ENCODE results near the gene TEX53. TPM values are rescaled to one million over a fixed set of nuclear protein-coding genes. Genes with fewer than 3 reads are reported as not detected.

The TEX53 gene
- total and polyA plus RNA-seq, 2 experiments from 2014 or later: 0.44 TPM; not detected in 1

DNA sequence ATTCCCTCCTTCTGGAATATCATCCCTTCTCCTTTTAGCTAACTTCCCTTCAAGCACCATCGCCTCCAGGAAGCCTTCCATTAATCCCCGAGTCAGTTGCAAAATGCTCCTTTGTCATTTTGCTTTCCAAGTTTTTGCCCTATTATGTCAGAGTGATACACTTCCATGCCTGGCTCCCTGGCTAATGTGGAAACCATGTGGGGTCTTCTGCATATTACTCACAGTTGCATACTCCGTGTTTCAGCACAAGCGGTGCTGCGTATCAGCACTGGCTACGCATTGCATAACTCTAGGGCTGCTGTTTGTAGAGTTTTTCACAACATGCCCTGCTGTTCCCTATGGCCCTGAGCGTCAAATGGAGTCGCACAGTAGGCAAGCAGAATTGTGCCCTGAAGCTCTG lies 1.9 kb downstream of the TEX53 start:
- peak; percentile 21 for DNase-seq (ENCODE audit: low spot score)
- WGBS (ENCODE audit: low lambda C conversion rate, missing lambda C conversion rate): 85% methylated on average over 8 of the region's 8 CpGs

GRCh38 chr9:114653556-114654159 lies 3.9 kb downstream of the TEX53 start:
- Histone ChIP-seq H3K4me2 (no peak overlapping the region), H3K4me3 (no peak overlapping the region), H3K9me3 (ENCODE audit: low read depth) (no peaks in the 10 kb centered on the region), H4K20me1 (ENCODE audit: insufficient read depth, poor library complexity, severe bottlenecking) (no peaks in the 10 kb centered on the region), H3K4me1 (ENCODE audit: insufficient read depth) (no peaks in the 10 kb centered on the region), H3K27me3 (no peaks in the 10 kb centered on the region), H2AFZ (no peak overlapping the region), H3K27ac (no peak overlapping the region), H3K9me2 (replicated peaks; ENCODE audit: insufficient read depth) (no peaks in the 10 kb centered on the region), H3K79me2 (no peaks in the 10 kb centered on the region), H3K36me3 (replicated peaks; ENCODE audit: insufficient read depth, low read depth) (no peaks in the 10 kb centered on the region)
- DNase-seq (ENCODE audit: low spot score): peak; percentile 85
- 37% methylated on average over 6 of the region's 6 CpGs for WGBS (ENCODE audit: low lambda C conversion rate, missing lambda C conversion rate)
- TF ChIP-seq CTCF (IDR thresholded peaks at IDR 0.05; ENCODE audit: poor library complexity) (peak; percentile 89), EZH2 (IDR thresholded peaks at IDR 0.05; ENCODE audit: borderline replicate concordance) (no peak)

More for the DNA sequence above, 1.9 kb downstream of the TEX53 start:
- H3K4me3 ChIP-seq: no peak overlapping the region
- H3K27me3 ChIP-seq: no peaks in the 10 kb centered on the region
- no peaks in the 10 kb centered on the region for H3K9me3 ChIP-seq (ENCODE audit: low read depth)
- no peak overlapping the region for H2AFZ ChIP-seq
- no peak overlapping the region for H3K27ac ChIP-seq
- no peaks in the 10 kb centered on the region for H3K9me2 ChIP-seq (replicated peaks; ENCODE audit: insufficient read depth)
- no peaks in the 10 kb centered on the region for H3K4me1 ChIP-seq (ENCODE audit: insufficient read depth)
- no peaks in the 10 kb centered on the region for H4K20me1 ChIP-seq (ENCODE audit: insufficient read depth, poor library complexity, severe bottlenecking)
- H3K36me3 ChIP-seq (replicated peaks; ENCODE audit: insufficient read depth, low read depth): no peaks in the 10 kb centered on the region
- TF ChIP-seq CTCF (IDR thresholded peaks at IDR 0.05; ENCODE audit: poor library complexity): no peak
- no peak for TF ChIP-seq EZH2 (IDR thresholded peaks at IDR 0.05; ENCODE audit: borderline replicate concordance)
- no peak for TF ChIP-seq EZH2phosphoT487 (IDR thresholded peaks at IDR 0.05; ENCODE audit: low read depth, severe bottlenecking, unreplicated experiment)
- no peaks in the 10 kb centered on the region for H3K79me2 ChIP-seq
- H3K4me2 ChIP-seq: no peak overlapping the region

GRCh38 chr9:114652776-114653555 lies 4.6 kb downstream of the TEX53 start:
- H3K9me3 ChIP-seq (ENCODE audit: low read depth): no peaks in the 10 kb centered on the region
- H3K4me2 ChIP-seq: no peak overlapping the region
- no peaks in the 10 kb centered on the region for H3K36me3 ChIP-seq (replicated peaks; ENCODE audit: insufficient read depth, low read depth)
- H3K4me1 ChIP-seq (ENCODE audit: insufficient read depth): no peaks in the 10 kb centered on the region
- H3K4me3 ChIP-seq: no peak overlapping the region
- H2AFZ ChIP-seq: no peak overlapping the region
- TF ChIP-seq CTCF (IDR thresholded peaks at IDR 0.05; ENCODE audit: poor library complexity) (no peak), EZH2phosphoT487 (IDR thresholded peaks at IDR 0.05; ENCODE audit: low read depth, severe bottlenecking, unreplicated experiment) (no peak), EZH2 (IDR thresholded peaks at IDR 0.05; ENCODE audit: borderline replicate concordance) (no peak)
- no peaks in the 10 kb centered on the region for H3K27me3 ChIP-seq
- no peak for DNase-seq (ENCODE audit: low spot score)
- no peak overlapping the region for H3K27ac ChIP-seq
- H3K9me2 ChIP-seq (replicated peaks; ENCODE audit: insufficient read depth): no peaks in the 10 kb centered on the region
- no peaks in the 10 kb centered on the region for H4K20me1 ChIP-seq (ENCODE audit: insufficient read depth, poor library complexity, severe bottlenecking)
- 89% methylated on average over 2 of the region's 2 CpGs for WGBS (ENCODE audit: low lambda C conversion rate, missing lambda C conversion rate)
- no peaks in the 10 kb centered on the region for H3K79me2 ChIP-seq
